ENCODE results near the gene PAPPA. TPM values are rescaled to one million over a fixed set of nuclear protein-coding genes. Genes with fewer than 3 reads are reported as not detected.

The PAPPA gene
- total RNA-seq, 1 donor from 2014 or later, result 0.72 TPM

- TF ChIP-seq, protein P1, sequence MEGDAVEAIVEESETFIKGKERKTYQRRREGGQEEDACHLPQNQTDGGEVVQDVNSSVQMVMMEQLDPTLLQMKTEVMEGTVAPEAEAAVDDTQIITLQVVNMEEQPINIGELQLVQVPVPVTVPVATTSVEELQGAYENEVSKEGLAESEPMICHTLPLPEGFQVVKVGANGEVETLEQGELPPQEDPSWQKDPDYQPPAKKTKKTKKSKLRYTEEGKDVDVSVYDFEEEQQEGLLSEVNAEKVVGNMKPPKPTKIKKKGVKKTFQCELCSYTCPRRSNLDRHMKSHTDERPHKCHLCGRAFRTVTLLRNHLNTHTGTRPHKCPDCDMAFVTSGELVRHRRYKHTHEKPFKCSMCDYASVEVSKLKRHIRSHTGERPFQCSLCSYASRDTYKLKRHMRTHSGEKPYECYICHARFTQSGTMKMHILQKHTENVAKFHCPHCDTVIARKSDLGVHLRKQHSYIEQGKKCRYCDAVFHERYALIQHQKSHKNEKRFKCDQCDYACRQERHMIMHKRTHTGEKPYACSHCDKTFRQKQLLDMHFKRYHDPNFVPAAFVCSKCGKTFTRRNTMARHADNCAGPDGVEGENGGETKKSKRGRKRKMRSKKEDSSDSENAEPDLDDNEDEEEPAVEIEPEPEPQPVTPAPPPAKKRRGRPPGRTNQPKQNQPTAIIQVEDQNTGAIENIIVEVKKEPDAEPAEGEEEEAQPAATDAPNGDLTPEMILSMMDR (conservative IDR thresholded peaks at IDR 0.05), result no peak
- H3K4me3 Mint-ChIP-seq, result no peak overlapping the region
- no peaks in the 10 kb centered on the region for H3K4me1 Mint-ChIP-seq
- H3K27ac Mint-ChIP-seq (ENCODE audit: unreplicated experiment), result no peak overlapping the region
- peaks cover 12% of the 10 kb centered on the region for H3K27me3 Mint-ChIP-seq (ENCODE audit: low read depth)
- H3K9me3 Mint-ChIP-seq, result no peaks in the 10 kb centered on the region
- H3K36me3 Mint-ChIP-seq (ENCODE audit: low read depth), result no peaks in the 10 kb centered on the region
- no peak for DNase-seq (ENCODE audit: low read depth, low spot score)
These were observed 12.3 kb downstream of the PAPPA start for GRCh38 chr9:116165912-116166311.

DNA sequence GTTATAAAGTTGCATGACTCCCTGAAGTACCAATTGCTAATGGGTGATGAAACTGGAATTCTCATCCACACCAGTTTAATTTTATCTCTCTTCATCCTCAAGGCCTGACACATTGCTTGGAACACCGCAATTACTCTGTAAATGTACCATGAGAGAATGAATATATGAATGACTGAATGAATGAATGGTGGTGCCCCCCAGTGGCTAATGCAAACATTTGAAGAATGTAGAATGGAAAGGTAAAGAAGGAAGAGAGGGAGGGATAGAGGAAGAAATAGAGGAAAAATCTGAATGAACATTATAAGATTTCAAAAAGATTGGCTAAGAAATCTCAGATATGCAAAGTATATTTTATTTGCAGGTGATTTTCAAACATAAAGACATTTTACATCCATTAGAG, 13.1 kb downstream of the PAPPA start:
- no peaks in the 10 kb centered on the region for H3K36me3 Mint-ChIP-seq (ENCODE audit: low read depth)
- no peak for DNase-seq (ENCODE audit: low read depth, low spot score)
- H3K27me3 Mint-ChIP-seq (ENCODE audit: low read depth), result peaks cover 7% of the 10 kb centered on the region
- H3K9me3 Mint-ChIP-seq, result no peaks in the 10 kb centered on the region
- no peak overlapping the region for H3K27ac Mint-ChIP-seq (ENCODE audit: unreplicated experiment)
- TF ChIP-seq, protein P1 (conservative IDR thresholded peaks at IDR 0.05), result peak; percentile 23
- H3K4me3 Mint-ChIP-seq, result no peak overlapping the region
- H3K4me1 Mint-ChIP-seq, result no peaks in the 10 kb centered on the region

GRCh38 chr9:116168231-116168630, 14.6 kb downstream of the PAPPA start:
- H3K9me3 Mint-ChIP-seq, result no peaks in the 10 kb centered on the region
- TF ChIP-seq, protein P1 (conservative IDR thresholded peaks at IDR 0.05), result no peak
- no peaks in the 10 kb centered on the region for H3K36me3 Mint-ChIP-seq (ENCODE audit: low read depth)
- DNase-seq (ENCODE audit: low read depth, low spot score), result no peak
- H3K27ac Mint-ChIP-seq (ENCODE audit: unreplicated experiment), result no peak overlapping the region
- H3K4me1 Mint-ChIP-seq, result no peaks in the 10 kb centered on the region
- no peak overlapping the region for H3K4me3 Mint-ChIP-seq
- H3K27me3 Mint-ChIP-seq (ENCODE audit: low read depth), result peaks cover 8% of the 10 kb centered on the region

DNA sequence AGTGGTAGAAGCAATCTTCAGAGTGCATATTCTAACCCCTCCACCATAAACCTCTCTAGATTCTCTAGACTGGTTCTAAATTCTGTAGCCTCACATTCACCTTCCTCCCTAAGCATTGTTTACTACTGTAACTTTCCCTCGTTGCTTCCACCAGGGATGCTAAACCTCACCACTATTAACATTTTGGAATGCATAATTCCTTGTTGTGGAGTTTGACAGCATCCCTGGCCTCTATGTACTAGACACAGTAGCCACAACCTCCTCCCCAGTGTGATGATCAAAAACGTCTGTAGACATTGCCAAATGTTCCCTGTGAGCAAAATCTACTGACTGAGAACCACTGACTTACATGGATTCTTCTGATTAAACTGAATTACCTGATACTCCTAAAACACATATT, 18.6 kb downstream of the PAPPA start:
- H3K4me1 Mint-ChIP-seq, result peaks cover 4% of the 10 kb centered on the region
- no peak overlapping the region for H3K4me3 Mint-ChIP-seq
- H3K27ac Mint-ChIP-seq (ENCODE audit: unreplicated experiment), result no peak overlapping the region
- H3K27me3 Mint-ChIP-seq (ENCODE audit: low read depth), result peaks cover 13% of the 10 kb centered on the region
- H3K36me3 Mint-ChIP-seq (ENCODE audit: low read depth), result no peaks in the 10 kb centered on the region
- no peaks in the 10 kb centered on the region for H3K9me3 Mint-ChIP-seq
- DNase-seq (ENCODE audit: low read depth, low spot score), result no peak
- TF ChIP-seq, protein P1 (conservative IDR thresholded peaks at IDR 0.05), result no peak

- no peak for DNase-seq (ENCODE audit: low read depth, low spot score)
- H3K9me3 Mint-ChIP-seq, result no peaks in the 10 kb centered on the region
- no peaks in the 10 kb centered on the region for H3K36me3 Mint-ChIP-seq (ENCODE audit: low read depth)
- H3K4me1 Mint-ChIP-seq, result peaks cover 9% of the 10 kb centered on the region
- no peak overlapping the region for H3K4me3 Mint-ChIP-seq
- H3K27ac Mint-ChIP-seq (ENCODE audit: unreplicated experiment), result no peak overlapping the region
- peaks cover 13% of the 10 kb centered on the region for H3K27me3 Mint-ChIP-seq (ENCODE audit: low read depth)
- TF ChIP-seq, protein P1 (conservative IDR thresholded peaks at IDR 0.05), result no peak
These were observed 20.8 kb downstream of the PAPPA start for GRCh38 chr9:116174347-116174746.

DNA sequence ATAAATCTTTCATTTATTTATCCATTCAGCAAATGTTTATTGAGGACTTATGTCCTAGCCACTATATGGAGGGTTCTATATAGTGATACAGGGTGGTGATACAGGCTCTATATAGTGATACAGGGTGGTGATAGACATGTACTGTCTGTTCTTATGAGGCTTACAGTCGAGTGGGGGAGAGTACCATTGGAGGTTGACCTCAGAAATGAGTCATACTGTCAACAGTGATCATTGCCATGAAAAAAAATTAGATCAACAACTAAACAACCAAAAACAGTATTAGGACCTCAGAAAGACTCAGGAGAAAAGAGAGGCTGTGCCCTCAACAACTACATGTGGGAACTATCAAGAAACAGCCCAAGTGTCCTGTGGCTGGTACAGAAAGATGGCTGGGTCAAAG, 22.0 kb downstream of the PAPPA start:
- H3K4me1 Mint-ChIP-seq, result peaks cover 9% of the 10 kb centered on the region
- peaks cover 16% of the 10 kb centered on the region for H3K27me3 Mint-ChIP-seq (ENCODE audit: low read depth)
- H3K27ac Mint-ChIP-seq (ENCODE audit: unreplicated experiment), result no peak overlapping the region
- no peak for DNase-seq (ENCODE audit: low read depth, low spot score)
- no peak overlapping the region for H3K4me3 Mint-ChIP-seq
- no peaks in the 10 kb centered on the region for H3K36me3 Mint-ChIP-seq (ENCODE audit: low read depth)
- TF ChIP-seq, protein P1 (conservative IDR thresholded peaks at IDR 0.05), result no peak
- H3K9me3 Mint-ChIP-seq, result no peaks in the 10 kb centered on the region

All from neural crest cell (in vitro differentiated cells).